NT2/D1 (cell line): ENCODE data around the gene GRIN2D.

ENCODE experiments used
- SUZ12 ChIP-seq: IDR thresholded peaks from 2 replicates; pipeline ENCODE4 v1.6.1; 2011; ENCODE audit not compliant: insufficient read length, insufficient read depth; ENCODE audit errors: extremely low read depth
- YY1 ChIP-seq: IDR thresholded peaks from 2 replicates; pipeline ENCODE4 v1.6.1; 2011; ENCODE audit not compliant: insufficient read length, insufficient read depth

DNA sequence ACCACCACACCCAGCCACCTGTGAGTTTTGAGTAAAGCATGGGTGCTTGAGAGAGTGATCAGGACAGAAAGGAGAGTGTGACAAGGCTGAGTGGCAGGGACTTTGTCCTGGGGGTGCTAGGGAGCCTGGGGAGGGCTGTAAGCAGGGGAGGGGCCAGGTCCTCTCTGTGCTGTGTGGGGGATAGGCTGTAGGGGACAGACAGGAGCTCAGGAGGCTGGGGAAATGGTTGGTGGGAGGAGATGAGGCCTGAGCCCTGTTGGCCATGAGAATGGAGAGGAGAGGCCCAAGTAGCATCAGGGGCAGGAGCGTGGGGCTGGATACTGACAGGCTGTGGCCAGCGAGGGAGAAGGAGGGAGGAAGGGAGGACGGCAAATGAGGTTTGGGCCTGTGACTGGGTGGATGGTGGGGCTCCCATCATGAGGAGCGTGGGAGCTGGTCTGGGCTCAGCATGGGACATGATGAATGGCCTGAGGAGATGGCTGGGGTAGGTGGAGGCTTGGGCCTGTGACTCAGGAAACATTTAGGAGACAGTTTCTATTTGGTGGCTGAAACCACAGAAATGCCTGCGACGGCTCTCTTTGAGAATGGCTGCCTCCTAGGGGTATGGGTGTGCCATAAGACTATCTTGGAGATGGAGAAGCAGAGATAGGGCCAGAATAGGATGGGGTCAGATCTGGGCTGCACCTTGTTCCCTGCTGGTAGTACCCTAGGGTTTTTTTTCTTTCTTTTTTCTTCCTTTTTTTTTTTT lies 25.0 kb downstream of the GRIN2D start:
- TF ChIP-seq SUZ12 (no peak), YY1 (no peak)
